ENCODE measurements around the gene EFNA5.
"Not testable (repeated sequence)": the region's sequence is repeated elsewhere in the genome, so short reads cannot be mapped to it uniquely, and the experiment has no call there.

Gene EFNA5

DNA sequence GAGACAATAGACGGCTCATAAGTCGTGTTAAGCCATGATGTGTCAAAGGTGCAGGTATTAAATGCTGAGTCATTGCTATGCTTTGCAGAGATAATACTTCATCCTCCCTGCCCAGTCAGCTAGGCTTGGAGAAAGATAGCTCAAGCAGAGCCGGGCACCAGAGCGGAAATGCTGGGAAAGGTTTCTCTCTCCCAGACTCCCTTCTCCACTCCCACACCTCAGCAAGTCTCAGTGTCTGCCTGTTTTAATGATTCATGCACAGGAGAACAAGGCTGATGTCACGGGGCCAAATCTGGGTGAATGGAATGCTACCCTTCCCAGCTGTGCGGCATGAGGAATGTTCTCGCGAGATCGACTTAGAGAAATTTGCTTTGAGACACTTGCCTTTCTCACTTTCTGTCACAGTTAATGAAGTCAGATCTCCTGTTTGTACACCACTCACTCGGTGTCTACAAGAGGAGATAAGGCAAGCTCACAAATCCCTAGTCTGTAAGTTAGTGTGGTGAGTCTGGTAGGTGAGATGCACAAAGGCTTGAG lies 204.4 kb downstream of the EFNA5 start:
- no peak for DNase-seq (ENCODE audit: extremely low read depth in 1 of 2, low read depth in 1 of 2)

DNA sequence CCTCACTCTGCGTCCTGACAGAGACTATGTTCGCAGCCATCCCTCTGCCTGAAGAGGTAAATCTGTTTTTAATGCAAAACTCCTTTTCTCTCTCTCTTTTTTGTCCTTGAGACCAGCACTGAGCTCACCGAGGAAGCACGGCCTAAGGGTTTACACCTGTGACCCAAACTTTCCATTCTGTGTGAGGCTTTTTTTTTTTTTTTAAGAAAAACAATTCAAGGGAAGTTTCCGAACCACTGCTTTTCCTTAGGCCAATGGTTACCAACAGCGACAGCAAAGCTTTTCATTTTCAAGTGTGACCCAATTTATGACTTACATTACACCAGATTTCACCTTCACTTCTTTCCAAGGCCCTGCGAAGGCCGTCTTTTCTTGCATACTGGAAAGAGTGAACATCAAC lies 205.9 kb downstream of the EFNA5 start:
- no peak for DNase-seq (ENCODE audit: extremely low read depth in 1 of 2, low read depth in 1 of 2)

DNA sequence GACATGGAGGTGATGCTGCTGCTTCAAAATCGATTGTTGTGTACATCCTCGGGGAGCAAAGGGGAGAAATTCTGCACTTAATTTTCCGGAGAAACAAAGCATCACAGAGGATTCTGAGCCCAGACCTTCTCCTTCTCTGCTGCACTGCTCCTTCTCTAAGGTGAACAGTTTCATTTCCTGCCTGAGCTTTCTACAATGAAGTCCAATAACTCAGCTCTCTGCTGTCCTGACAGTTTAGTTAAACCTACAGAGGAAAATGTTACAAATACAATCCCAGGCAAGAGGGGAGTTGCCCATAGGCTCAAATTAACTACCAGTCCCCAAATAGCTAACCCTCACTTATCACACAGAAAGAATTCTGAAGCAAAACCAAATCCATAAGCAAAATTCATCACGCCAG lies 206.3 kb downstream of the EFNA5 start:
- DNase-seq (ENCODE audit: extremely low read depth in 1 of 2, low read depth in 1 of 2): no peak

DNA sequence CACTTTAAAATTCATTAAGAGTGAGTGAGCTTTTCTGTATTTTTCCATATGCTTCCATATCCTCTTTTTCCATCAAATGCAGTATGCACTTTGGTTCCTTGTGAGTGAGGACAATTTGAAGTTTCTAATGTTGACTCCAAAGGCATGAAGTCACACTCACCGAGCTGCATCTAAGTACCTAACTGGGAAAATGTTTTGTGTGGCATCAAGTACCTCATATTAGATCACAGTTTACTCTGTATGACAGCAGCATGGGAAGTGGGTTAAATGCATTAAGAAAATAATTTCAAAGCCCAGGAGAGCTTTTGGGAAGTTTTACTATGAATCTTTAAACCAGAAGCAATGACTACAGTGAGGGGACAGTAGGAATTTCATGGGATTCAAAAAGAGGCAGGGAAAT lies 207.0 kb downstream of the EFNA5 start:
- no peak for DNase-seq (ENCODE audit: extremely low read depth in 1 of 2, low read depth in 1 of 2)

DNA sequence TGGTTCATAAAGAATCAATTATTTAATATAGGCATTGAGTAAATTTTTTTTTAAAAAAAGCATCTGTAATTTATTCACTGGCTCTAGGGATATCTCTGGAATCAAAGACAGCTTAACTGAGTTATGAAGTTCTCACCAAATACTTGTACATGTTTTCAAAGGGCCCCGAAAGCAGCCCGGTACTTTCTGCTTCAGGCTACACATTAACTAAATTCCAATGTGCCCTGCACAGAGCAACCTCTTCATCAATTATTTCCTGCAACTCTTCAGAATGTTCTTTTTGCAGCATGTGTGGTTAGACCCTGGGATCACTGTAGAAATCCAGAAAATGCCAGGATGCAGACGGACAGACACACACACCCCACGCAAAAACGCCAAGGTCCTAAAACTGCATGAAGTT lies 209.0 kb downstream of the EFNA5 start:
- no peak for DNase-seq (ENCODE audit: extremely low read depth in 1 of 2, low read depth in 1 of 2)

DNA sequence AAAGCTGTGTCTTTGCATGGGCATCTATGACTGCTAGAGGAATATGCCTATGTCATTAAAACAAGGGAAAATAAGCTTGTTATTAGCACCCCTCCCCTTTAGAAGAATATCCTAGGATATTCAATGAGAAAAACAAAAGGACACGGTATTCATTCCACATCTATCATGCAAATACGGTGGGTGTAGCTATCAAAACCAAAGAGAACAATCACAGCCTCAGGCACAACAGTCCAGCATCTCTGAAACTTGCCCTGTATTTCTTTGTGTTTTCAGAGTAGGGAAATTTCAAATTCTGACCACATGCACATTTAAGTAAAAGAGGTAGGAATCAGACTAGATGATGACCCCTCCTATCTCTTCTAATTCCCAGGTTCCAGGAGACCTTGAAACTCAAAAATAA lies 209.9 kb downstream of the EFNA5 start:
- no peak for DNase-seq (ENCODE audit: extremely low read depth in 1 of 2, low read depth in 1 of 2)

DNA sequence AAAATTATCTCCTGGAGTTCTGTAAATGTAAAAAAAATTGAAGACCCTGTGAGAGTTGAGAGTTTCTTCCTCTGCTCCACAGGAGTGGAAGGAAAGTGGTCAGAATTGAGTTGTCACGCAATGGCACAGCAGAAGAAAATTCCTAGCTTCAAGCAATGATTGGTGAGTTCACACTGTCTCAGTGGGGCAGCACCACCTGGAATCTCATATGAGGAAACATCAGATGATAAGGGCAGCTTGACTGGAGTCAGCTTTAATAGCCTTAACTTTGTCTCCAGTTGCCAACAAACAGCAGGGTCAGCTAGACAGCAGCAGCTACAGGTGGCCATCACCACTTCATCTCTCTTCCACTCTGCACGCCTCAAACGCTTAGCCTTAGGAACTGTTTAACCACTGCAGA lies 211.1 kb downstream of the EFNA5 start:
- no peak for DNase-seq (ENCODE audit: extremely low read depth in 1 of 2, low read depth in 1 of 2)

DNA sequence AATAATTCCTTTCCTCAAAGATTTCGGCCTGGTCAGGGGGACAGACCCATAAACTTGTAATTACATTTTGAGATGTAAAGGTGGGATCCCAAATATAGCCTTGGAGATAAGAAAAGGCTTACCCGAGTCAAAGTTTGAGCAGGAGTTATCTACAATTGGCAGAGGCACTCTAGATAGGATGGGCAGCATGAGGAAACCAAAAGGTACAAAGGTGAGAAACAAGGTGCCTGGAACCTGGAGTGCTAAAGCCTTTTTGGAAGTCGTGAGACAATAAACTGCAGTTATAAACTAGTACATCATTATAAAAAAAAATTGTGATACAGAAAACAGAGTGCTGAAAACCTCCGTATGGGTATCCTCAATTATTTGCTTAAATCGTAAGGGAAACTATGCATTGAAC lies 212.4 kb downstream of the EFNA5 start:
- no peak for DNase-seq (ENCODE audit: extremely low read depth in 1 of 2, low read depth in 1 of 2)

DNA sequence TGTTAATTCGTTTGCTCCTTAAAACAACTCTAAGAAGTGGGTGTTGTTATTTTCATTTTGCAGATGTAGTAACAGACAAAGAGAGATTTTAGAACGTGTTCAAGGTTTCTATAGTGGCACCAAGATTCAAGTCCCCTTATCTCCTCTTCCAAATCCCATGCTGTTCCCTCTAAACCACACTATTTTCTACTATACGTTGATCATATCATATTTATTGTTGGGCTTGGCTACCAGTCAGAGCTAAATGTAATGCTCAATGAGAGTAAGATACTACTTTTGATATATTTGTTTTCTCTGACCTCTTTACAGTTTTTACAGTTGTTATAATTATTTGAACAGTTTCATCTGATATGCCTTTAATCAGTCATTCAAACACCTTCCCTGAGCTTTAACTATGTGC lies 212.9 kb downstream of the EFNA5 start:
- DNase-seq (ENCODE audit: extremely low read depth in 1 of 2, low read depth in 1 of 2): no peak

DNA sequence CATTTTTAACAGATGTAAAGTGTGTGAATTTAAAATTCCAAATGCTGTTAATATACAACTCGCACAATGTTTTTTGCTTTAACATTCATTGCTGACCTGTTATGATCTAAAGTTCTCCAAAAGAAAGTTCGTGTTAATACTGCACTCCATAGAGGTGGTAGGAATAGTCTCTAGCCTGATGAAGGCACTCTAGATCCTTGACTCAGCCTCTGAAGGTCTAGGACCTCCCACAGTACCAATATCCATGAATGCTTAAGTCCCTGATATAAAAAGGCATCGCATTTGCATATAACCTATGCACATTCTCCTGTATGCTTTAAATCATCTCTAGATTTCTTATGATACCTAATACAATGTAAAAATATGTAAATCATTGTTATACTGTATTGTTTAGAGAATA lies 213.6 kb downstream of the EFNA5 start:
- DNase-seq (ENCODE audit: extremely low read depth in 1 of 2, low read depth in 1 of 2): no peak

DNA sequence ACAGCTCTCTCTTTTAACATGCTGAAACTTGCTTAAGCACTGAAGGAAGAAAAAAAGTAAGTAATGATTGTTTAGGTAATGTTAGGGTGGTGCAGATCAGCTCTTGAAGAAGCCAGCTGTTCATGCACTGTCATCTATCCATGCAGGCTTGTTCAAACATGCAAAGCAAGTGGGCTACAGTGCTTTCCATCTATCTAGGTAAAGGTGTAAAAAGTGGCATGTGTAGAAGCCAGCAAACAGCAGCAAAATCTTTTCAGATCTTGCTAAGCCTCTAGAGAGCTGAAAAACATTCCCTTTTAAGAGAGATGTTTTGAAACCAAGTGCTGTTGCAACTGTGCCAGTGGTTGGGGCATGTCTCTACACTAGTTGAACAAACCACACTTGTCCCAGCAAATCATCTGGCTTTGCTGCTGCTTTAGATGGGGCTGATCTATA lies 214.4 kb downstream of the EFNA5 start:
- no peak for DNase-seq (ENCODE audit: extremely low read depth in 1 of 2, low read depth in 1 of 2)

DNA sequence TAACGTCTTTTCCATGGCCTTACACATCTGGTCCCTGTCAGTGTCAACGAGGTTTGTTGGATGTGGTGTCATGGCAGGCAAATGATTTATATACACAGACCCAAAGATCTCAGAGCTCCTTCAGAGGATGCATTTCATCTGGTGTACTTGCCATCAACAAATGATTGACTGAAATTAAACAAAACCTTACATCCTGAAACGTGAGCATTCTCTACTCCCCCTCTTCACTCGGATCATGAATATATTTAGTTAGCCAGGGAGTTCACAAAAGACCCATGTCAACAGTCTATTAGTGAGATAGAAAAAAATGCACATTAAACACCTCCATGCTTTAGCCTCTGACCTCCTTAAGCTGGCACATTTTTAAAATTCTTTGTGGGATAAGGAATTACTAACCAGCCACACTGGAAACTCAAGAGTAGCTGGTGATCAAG lies 215.6 kb downstream of the EFNA5 start:
- DNase-seq (ENCODE audit: extremely low read depth in 1 of 2, low read depth in 1 of 2): no peak

DNA sequence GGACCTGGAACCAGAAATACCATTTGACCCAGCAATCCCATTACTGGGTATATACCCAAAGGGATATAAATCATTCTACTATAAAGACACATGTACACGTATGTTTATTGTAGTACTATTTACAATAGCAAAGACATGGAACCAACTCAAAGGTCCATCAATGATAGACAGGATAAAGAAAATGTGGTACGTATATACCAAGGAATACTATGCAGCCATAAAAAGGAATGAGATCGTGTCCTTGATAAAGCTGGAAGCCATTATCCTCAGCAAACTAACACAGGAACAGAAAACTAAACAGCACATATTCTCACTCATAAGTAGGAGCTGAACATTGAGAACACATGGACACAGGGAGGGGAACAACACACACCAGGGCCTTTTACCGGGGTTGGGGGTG lies 218.9 kb downstream of the EFNA5 start:
- not testable (repeated sequence) for DNase-seq (ENCODE audit: extremely low read depth in 1 of 2, low read depth in 1 of 2)

DNA sequence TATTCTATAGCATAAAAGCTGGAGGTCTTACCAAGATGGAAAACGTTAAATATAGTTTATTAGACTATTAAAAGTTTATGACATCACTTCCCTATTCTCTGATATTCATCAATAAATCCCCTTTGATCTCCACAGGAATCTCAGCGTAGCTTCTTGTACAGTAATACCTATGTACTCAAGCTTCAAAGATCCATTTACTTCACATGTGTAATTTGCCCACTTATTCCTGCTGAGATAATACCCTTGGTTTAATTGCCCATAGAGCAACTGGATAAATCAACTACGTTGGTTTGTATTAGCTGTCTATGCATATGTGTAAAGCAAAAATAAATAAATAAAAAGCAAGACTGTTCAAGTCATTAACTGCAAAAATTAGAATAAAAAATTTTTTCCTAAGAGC lies 219.7 kb downstream of the EFNA5 start:
- no peak for DNase-seq (ENCODE audit: extremely low read depth in 1 of 2, low read depth in 1 of 2)

DNA sequence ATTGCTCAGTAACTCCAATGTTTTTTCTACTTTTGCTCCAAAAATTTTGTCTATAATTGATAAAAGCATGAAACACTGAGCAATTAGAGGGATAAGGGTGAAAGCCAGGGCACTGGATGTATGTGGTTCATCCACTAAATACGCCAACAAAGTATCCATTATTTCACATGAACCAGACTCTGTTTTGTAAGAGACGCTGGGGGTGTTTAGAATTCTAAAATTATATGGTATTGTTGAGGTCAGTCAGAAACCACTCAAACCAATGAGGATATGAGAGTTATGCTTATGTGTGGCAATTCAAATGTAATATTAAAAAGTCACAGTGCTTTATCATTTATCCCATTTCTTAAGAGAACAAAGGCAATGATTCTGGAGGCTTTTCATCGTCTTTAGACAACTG lies 220.2 kb downstream of the EFNA5 start:
- DNase-seq (ENCODE audit: extremely low read depth in 1 of 2, low read depth in 1 of 2): no peak

DNA sequence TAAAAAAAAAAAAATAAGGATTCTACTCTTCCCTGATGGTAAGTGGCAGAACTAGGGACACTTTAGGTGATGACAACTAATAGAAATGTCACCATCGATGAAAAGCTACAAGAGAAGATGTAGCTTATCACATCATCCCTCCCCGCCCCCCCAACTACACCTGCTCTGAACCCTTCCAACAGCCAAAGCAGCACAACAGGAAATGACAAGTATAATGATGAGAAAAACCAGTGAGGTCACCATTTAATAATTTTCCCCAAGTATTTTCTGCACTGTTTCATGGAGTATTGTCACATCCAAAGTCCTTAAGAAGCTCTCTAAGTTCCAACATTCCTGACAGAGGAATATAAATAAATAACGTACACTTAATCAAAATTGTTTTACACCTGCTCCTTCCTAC lies 221.4 kb downstream of the EFNA5 start:
- no peak for DNase-seq (ENCODE audit: extremely low read depth in 1 of 2, low read depth in 1 of 2)

DNA sequence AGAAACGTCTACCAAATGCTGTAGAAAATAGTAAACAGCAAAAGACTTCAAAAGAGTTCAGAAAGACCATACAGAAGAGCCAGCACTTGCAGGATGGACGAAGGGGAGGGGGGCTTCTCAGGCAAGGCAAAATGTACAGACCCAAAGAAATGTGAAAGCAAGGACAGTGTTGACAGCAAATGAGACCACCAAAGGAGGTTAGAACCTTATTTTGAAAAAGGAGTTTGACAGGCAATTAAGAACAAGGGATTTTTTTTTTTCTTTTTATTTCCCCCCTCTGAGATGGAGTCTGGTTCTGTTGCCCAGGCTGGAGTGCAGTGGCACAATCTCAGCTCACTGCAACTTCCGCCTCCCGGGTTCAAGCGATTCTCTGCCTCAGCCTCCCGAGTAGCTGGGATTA lies 223.2 kb downstream of the EFNA5 start:
- DNase-seq (ENCODE audit: extremely low read depth in 1 of 2, low read depth in 1 of 2): no peak

DNA sequence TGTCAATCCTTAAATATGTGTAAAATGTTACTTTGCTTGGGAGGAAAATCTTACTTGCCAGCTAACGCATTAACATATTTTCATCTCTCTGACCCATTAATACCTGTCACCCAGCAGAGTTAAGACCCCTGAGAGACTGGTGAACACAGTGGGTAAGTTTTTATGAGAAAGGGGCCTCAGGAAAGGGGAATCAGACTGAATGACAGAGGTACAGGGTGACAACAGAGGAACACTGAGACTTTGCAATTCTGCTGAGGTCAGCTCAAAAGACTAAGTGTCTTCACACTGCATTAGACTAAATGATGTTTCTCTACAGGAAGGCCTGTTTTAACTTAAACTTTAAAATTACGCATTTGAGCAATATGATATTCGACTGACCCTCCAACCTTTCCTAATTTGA lies 223.8 kb downstream of the EFNA5 start:
- no peak for DNase-seq (ENCODE audit: extremely low read depth in 1 of 2, low read depth in 1 of 2)

DNA sequence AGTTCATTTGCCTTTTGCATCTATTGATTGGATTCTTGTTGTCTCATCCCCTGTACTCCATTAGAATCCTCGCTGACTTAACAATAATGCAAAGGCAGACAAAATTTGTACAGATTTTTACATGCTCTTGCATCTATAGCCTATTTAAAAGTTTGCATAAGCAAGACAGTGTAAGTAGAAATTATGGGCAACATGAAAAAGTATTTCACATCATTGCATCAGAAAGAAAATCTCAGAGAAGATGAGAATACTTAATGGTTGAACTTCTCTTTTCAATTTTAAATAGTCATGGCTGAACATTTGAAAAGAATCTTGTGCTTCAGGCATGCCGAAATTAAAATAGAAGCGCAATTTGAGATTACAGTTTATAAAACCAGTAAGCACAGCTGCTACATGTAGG lies 226.4 kb downstream of the EFNA5 start:
- no peak for DNase-seq (ENCODE audit: extremely low read depth in 1 of 2, low read depth in 1 of 2)

DNA sequence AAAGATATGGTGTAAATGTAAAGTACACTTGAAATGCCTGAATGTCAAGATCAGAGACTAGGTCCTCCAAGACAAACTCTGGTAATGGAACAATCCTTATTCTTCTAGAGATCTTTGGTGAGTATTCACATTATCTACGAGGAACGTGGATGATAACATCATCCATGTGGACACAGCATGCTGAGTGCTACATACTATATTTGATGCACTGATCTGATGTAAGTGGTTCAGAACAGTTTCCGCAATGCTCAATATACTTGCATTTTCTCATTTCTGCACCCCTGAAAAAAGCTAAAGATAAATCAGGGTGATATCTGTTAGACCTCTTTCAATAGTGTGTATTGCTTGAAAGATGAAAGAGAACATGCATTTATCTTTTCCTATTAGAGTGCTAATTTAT lies 226.8 kb downstream of the EFNA5 start:
- DNase-seq (ENCODE audit: extremely low read depth in 1 of 2, low read depth in 1 of 2): no peak

DNA sequence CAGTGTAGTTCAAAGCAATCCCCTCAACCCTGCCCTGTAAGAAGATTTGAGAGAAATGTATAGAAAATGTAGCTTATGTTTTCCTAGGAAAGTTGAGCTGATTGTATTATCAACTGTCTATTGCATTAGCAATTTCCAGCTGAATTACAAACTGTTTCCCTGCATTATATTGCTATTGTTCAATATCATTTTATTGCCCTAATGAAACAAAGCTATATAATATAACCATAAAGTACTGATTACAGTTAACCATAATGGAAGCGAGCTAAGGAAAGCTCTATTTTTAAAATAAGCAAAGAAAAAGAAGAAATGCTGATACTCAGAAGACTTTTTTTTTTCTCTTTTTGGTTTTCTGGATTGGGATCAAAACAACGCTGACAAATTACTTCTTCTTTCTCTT lies 228.3 kb downstream of the EFNA5 start:
- no peak for DNase-seq (ENCODE audit: extremely low read depth in 1 of 2, low read depth in 1 of 2)

DNA sequence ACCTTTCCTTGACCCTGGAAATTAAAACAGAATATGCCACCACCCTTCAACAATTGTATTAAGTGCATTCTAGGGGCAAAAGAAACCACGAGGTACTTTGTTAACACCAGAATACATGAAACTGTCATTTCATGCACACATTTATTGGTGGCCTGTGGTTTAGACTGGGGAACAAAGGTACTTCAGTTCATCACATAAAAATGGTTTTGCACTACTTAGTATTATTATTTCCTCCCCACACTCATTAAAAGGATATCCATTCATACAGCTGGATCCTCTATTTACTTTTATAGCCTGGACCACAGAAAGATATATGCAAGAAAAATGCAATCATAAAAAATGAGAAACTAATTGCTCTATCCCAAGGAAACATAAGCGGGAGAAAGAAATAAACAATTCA lies 230.9 kb downstream of the EFNA5 start:
- no peak for DNase-seq (ENCODE audit: extremely low read depth in 1 of 2, low read depth in 1 of 2)

DNA sequence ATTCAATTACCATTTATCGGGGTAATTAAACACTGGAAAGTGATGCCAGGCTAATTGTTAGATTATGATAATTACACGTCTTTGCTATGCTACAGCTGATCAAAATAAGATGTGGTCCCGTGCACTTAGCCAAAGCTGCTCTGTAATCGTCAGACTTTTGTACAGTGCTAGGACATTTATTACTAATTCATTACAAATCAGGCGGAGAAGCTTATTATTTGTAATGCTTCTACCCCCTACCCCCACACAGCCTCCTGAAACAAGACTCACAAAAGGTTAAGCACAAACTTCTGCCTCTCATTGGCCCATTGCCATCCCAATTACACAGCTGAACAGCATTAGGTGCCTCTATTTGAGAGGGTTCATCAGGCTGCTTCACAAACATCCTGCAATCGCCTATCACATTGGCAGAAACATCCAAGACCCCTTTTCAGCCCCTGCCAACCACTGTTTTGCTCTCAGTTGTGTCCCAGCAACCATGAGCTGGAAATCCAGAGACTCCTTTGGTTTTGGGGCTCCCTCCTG lies 232.7 kb downstream of the EFNA5 start:
- DNase-seq (ENCODE audit: extremely low read depth in 1 of 2, low read depth in 1 of 2): no peak
